HEK293T (cell line): ENCODE data around the gene FXYD4.

Experiments used
- BHLHE40 ChIP-seq: fragments of 450-650 bp; IDR thresholded peaks from 2 replicates; pipeline ENCODE4 v1.6.1; 2016; ENCODE audit warnings: mild to moderate bottlenecking, moderate library complexity, borderline replicate concordance
- NFRKB ChIP-seq: fragments of 450-650 bp; IDR thresholded peaks from 2 replicates; pipeline ENCODE4 v1.6.1; 2016; ENCODE audit warnings: mild to moderate bottlenecking, moderate library complexity

GRCh38 chr10:43340101-43340500 is 31.3 kb upstream of the FXYD4 start:
- no peak for TF ChIP-seq NFRKB
- TF ChIP-seq BHLHE40: no peak
